GM21619 (cell line): Measurements from ENCODE around the gene DBN1.
"Not testable (repeated sequence)": the region's sequence is repeated elsewhere in the genome, so short reads cannot be mapped to it uniquely, and the experiment has no call there.

Experiments
- ATAC-seq: cut with Tn5 transposase; IDR thresholded peaks from one replicate; pipeline ENCODE4 v1.9.1; 2021; ENCODE audit not compliant: unreplicated experiment

The DBN1 gene

DNA sequence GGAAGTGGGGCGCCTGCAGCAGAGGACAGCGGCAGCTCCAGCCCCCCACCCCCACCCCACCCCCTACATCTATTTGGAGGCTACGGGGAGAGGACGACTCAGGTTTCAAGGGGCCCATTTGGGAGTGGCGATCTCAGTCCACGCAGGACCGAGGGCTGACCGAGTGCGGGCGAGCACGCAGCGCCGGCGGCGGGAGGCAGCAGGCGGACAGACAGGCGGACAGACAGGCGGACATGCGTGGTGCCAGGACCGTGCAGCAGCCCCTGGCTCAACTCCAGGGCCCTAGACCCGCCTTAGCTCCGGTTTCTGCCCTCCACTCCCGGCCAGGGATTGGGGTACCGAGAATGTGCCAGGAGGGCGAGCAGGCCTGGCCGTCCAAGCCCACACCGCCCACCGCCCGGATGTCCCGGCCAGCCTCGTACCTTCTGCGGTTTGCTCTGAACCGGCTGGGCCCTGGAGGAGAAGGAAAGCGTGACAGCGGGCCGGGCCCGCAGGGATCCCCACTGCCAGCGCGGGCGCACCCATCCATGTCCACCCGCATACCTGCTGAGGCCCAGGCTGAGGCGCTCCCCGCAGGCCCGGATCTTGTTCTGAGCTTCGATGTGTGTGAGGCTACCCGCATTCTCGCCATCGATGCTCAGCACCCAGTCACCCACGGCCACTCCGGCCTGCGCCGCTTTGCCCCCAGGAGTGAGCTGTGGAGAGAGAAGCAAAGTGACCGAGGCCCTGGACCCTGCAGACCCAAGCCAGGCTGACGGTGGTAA is 18.7 kb upstream of the DBN1 start:
- ATAC-seq, result no peak

- ATAC-seq, result no peak
These were observed 18.1 kb upstream of the DBN1 start for GRCh38 chr5:177491429-177491945.

DNA sequence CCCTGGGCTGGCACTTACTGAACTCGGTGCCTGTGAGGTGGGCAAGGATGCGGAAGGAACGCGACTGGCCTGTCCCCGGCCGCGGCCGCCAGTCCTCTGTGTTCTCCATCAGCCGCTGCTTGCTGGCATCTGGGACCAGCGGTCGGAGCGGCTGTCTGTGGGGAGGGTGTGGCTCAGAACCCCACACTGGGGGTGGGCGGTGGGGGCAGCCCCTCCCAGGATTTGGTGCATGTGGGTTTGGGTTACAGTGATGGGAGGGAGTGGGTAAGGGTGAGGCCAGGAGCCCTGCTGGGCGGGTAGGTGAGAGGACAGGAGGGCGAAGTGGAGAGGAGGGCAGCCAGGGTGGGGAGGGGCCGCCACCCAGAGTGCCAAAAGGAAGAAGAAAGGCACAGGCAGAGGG is 17.6 kb upstream of the DBN1 start:
- no peak for ATAC-seq

DNA sequence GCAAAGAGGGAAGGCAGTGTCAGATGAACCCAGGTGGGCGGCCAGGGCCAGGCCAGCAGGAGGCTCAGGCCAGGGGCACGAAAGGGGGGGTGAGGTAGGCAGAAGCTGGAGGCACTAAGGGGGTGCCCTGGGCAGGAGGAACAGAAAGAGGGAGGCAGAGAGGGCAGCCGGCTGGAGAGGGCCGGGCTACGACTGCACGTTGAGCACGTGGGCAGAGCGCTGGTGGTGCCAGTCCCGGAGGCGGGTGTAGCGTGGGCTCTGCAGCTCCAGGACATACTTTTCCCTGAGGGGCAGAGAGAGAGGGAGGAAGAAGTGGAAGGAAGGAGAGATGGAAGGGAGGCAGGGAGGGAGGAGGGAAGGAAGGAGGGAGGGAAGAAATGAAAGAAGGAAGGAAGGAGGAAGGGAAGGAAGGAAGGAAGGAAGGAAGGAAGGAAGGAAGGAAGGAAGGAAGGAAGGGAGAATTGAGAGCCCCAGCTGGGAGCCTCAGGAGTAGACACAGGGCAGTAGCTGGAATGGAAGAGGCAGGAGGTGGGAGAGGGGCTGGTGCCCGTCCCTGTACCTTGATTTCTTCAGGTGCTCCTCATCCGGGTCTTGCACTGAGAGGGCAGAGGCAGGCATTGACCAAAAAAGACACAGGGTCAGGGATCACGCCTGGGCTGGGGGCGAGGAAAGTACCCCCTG is 17.0 kb upstream of the DBN1 start:
- no peak for ATAC-seq

- no peak for ATAC-seq
These were observed 15.8 kb upstream of the DBN1 start for GRCh38 chr5:177489119-177489716.

- ATAC-seq, result no peak
These were observed 14.5 kb upstream of the DBN1 start for GRCh38 chr5:177487975-177488374.

DNA sequence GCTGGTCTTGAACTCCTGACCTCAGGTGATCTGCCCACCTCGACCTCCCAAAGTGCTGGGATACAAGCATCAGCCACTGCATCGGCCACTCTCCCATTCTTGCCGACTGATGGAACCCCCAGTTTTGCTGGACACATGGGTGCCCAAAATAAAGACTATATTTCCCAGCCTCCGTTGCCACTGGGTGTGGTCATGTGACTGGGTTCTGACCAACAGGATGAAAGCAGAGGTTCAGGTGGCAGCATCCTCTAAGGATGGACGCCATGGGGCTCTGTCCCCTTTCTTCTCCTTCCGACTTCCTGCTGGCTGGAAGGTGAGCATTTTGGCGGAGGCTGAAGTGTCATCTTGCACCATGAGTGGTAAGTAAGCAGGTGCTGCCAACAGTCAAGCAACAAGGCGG is 13.7 kb upstream of the DBN1 start:
- no peak for ATAC-seq

GRCh38 chr5:177486256-177486655 is 12.8 kb upstream of the DBN1 start:
- ATAC-seq, result no peak

DNA sequence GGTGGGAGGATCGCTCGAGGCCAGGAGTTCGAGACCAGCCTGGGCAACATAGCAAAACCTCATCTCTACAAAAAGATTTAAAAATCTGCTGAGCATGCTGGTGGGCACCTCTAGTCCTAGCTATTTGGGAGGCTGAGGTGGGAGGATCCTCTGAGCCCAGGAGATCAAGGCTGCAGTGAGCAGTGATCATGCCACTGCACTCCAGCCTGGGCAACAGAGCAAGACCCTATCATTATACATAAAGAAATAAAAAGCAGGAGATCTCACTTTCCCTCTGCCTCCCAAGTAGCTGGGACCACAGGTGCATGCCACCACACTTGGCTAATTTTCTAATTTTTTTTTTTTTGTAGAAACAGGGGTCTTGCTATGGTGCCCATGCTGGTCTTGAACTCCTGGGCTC is 12.3 kb upstream of the DBN1 start:
- ATAC-seq, result not testable (repeated sequence)

DNA sequence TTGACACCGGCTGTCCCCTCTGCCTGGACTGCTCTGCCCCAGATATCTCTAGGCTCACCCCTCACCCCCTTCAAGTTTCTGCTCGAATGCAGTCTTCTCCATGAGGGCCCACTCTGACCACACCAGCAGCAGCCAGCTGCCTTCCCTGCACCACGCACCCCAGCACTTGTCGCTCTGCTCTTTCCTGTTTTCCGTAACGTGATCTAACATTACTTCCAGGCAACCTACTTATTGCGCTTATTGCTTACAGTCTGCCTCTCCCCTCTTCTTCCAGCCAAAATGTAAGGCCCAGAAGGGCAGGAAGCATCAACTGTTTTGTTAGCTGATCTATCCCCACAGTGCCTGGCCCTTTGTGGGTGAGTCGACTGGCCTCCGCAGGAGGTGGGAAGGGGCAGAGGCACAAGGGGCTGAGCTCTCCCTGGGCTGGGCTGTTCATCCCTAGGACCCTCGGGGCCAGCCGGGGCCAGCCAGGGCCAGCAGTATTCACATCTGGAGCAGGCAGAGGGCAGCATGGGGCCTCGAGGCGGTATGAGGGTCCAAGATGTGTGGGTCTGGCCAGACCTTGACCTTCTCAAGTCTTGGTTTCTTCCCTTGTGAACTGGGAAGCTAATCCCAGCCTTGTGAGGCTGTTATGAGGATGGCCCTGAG is 11.6 kb upstream of the DBN1 start:
- no peak for ATAC-seq

DNA sequence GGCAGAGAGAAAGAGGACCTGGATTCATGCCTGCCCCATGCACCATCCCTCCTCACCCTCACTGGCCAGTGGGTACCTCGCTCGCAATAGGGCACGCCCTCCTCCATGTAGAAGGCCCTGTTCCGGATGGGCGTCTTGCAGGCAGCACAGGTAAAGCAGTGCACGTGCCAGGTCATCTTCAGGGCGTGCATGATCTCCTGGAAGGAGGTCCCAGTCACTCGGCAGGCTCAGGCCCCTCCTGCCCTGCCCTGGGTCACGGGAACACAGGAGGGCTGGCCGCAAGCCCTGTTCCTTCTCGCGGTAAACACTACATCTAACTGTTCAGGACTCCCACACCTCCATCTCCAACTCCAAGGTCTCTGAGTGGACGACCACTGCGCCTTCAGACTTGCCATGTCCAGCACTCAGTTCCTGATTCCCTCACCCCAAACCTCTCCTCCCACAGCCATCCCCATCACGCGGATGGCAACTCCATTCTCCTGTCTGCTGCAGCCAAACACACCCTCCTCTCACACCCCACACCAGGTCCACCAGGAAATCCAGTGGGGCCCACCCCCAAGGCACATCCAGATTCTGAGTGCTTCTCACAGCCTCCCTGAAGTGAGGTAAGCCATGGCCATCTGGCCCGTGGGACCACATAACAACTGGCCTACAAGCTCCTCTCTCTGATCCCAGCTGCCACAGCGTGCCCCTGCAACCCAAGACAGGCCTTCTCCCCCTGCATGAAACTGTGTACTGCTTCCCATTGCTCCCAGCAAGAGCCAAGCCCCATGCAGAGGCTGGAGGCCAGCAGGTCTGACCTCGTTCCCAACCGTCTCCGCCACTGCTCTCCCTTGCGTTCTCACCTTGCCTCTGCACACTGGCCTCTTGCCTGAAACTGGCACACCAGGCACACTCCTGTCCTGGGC is 10.8 kb upstream of the DBN1 start:
- ATAC-seq, result no peak

DNA sequence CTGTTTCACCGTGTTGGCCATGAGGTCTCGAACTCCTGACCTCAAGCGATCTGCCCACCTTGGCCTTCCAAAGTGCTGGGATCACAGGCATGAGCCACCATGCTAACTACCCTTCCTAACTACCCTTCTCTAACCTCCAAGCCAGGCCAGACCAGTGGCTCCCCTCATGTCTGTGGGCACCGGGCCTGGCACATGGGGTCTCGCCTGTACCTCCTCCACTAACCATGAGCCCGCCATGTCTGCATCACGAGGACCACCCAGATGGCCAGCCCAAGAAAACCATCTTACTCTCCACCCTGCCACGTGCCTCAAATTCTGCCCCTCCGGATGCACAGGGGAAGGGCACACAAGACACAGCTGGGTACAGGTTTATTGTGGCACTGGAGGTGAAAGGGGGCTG is 9.6 kb upstream of the DBN1 start:
- no peak for ATAC-seq

GRCh38 chr5:177482359-177482795 is 8.9 kb upstream of the DBN1 start:
- no peak for ATAC-seq

GRCh38 chr5:177479774-177480173 is 6.3 kb upstream of the DBN1 start:
- no peak for ATAC-seq

DNA sequence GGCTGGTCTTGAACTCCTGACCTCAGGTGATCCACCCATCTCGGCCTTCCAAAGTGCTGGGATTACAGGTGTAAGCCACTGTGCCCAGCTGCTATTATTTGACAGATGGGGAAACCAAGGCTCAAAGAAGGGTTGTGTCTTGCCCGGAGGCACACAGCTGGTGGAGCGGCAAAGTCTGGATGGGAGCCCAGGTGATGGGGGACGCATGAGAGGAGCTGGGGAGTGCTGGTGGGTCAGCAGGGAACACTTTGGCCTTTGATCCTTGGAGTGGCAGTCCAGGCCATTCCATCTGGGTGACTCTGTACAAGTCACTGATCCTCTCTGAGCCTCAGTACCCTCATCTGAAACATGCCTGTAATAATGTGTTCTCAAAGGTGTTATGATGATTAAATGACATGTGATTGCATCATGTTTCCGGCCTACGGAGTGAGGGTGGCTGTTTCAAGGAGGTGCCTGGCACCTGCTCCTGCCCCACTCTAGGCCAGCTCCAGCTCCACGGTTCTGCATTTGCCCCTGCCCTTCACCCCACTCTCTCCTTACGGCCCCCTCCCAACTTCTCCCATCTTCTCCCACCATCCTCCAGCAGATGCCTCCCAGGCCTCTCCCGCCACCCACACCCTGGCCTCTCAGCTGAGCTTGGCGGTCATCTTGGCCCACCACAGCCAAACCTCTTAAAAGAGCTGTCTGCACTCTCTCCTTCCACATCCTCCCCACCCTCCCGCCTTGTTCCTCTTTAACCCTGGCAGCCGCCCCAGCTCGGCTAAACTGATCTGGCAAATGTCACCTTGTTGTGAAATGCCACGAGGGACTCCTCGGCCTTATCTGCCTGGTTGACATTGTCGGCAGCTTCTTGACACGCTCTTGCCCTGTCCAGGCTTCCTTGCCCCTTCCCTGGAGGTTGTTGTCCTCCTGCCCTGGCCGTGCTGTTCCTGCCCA is 5.5 kb upstream of the DBN1 start:
- ATAC-seq, result no peak

GRCh38 chr5:177477701-177478477 is 4.5 kb upstream of the DBN1 start:
- no peak for ATAC-seq

- ATAC-seq, result no peak
These were observed 3.2 kb upstream of the DBN1 start for GRCh38 chr5:177476531-177477233.
